Activated T-helper 9 cell treated with anti-CD3 and anti-CD28 coated beads, Interleukin-2, amount 50 U/mL, for 16 hours (primary cell): ENCODE measurements around the gene FLYWCH1.

Experiments
- DNase-seq: peaks from one replicate; pipeline ENCODE4 v3.0.0-alpha.2; 2020; ENCODE audit warnings: low read depth

The FLYWCH1 gene

DNA sequence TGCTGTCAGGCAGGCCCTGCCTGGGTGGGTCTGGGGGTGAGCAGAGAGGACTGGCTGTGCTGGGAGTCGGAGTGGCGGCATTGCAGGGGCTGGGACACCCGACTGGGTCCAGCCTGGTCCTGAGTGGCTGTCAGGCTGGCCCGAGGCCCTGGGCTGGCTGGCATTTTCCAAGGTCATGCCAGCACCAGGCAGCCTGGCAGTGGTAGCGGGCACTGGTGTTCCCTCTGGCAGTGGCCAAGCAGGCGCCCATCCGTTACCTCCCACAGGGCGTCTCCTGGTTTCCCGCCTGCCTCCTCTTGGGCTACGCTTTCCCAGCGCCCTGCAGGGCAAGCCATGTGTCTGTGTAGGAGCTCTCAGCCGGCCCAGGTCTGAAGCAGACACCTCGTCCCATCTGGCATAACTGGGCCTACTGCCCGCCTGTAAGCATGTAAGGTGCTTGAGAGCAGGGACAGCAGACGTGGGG lies 74.2 kb downstream of the FLYWCH1 start:
- DNase-seq, result no peak

DNA sequence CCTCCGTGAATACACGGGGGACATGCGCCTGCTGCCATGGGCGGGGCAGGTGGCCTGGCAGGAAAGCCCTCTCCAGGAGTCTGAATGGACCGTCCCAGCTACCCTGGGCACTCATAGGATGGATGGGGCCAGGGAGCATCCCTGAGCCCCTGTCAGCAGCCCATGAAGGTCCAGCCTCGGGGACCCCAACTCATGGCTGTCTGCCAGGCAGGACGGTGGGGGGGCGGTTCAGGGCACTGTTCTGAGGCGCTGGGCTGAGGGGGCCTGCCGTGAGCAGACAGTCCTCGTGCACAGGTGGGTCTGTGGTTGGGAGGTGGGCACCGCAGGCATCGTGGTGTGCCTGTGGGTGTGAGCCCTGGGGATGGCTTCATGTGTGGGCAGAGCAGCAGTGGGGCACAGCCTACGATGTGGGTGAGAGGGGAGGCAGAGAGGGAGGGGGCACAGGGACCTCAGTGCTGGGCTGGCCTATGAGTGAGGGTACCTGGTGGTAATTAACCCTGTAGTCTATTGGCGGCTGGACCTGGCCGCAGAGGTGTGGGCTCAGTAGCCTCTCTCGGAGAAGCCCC lies 75.0 kb downstream of the FLYWCH1 start:
- no peak for DNase-seq

DNA sequence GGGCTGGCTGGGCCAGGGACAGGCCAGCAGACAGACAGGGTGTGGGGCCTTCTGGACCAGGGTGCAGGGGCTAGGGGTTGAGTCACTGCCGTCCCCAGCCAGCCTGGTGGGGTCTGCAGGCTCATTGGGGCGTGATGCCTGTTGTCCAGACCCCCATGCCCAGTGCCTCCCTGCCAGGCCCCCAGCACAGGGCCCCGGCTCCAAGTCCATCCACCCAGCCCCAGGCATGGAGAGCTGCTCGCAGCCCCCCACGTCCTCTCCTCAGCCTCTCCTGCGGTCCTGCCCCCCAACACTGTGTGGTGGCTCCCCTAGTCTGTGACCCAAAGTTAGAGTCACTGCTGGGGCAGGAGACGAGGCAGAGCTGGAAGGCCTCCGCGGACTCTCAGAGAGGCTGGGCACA lies 75.6 kb downstream of the FLYWCH1 start:
- DNase-seq, result no peak

DNA sequence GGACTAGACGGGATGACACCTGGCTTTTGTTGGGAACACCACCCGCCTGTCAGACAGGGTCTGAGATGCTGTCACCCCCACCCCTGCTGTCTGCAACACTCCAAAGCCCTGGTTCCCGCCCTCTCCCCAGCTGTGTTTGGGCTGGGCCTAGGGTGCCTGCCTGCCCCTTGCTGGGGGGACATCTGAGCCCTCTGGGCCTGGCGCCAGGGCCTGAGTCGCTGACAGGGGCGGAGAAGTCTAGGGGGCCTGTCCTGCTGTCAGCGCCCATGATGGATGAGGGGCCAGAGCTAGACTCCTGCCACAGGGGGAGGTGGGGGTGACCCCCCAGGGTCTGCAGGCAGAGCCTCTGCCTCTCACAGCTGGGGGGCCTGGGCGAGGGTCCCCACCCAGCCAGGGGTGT lies 76.1 kb downstream of the FLYWCH1 start:
- no peak for DNase-seq

DNA sequence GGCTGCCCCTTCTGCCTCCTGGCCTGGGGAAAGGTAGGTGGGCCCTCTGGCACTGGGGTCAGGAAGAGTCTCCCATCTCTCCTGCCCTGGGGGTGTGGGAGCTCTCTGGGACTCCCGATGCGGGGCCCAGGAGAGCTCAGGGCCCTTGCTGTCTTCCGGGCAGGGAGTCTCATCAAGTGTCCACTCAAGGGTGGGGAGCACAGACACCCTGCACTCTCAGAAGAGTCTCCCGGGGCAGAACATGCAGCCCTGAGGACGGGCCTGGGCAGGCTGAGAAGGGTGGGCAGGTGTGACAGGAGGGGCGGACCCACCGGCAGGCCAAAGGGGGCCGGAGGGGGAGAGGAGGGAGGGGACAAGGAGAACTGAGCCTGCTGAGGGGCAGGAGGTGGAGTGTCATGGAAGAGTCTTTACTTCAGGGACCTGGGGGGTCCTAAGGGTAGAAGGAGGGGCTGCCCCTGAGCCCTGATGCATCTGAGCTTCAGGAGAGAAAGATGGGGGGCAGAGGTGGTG lies 76.9 kb downstream of the FLYWCH1 start:
- DNase-seq, result no peak

DNA sequence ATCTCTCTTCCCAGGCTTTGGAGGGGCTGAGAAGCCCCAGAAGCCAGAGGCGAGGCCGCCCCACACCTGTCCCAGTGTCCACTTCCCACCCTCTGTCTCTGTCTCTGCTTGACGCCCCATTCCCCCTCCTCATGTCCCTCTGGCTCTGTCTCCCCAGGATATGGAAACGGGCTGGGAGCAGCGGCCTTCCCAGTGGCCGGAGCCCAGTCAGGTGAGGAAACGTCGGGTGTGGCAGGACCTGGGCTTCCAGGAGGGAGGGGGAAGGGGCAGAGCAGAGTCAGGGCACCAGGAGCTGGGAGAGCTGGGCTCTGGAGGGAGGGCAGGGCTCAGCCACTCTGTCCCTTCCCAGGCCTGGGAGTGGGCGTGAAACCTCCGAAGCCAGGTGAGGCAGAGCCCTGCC lies 79.2 kb downstream of the FLYWCH1 start:
- DNase-seq, result no peak

DNA sequence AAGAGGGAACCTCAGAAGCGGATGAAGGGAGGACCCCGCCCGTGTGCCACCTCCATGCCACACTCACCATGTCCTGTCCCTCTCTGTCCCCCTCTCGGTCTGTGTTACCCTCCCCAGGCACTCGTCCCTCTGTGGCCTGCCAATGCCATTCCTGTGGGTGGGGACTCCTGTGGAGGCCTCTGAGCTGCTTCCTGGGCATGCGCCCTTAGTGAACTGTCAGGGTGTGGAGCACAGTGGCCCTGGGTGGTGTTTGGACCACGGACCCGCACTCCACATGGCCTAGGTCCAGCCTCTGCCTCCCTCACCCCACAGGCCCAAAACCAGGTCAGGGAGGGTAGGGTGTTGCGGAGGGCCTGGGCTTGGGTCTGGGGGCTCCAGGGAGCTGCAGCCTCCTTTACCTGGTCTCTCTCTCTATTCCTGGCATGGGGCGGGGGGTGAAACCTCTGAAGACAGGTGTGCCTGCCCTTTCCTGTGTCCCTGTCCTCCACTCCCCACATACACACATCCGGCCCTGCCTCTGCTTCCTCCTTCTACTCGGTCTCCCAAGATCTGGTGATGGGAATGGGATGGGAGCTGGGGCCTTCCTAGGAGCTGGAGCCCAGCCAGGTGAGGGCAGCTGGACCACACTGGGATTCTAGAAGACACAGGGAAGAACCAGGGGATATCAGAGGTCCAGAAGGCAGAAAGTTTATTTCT lies 80.0 kb downstream of the FLYWCH1 start:
- no peak for DNase-seq

DNA sequence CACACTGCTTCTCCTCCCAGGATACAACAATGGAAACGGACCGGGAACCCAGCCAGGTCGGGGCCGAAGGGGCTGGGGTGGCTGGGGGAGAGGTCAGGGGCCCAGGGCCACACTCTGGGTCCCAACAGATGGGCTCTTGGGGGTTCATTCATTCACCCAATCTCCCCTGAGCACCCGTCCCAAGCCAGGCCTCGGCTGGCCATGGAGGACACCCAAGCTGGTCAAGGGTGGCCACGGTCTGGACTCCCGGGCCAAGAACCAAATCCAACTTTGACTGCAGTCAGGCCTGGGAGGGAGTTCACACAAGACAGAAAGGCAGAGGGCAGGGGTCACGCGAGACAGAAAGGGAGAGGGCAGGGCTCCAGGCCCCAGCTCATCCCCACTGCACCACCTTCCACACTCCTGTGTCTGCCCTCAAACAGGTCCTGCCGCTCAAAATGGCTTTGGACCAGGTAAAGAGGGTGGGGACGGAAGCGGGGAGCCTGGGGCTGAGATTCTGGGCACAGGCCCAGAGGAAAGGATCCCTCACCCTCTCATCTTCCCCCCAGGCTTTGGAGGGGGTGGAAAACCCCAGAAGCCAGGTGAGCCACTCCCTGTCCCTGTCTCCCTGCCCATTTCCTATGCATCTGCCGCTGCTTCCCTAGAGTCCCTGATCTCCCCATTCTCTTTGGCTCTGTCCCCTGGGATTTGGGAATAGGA lies 80.8 kb downstream of the FLYWCH1 start:
- no peak for DNase-seq

DNA sequence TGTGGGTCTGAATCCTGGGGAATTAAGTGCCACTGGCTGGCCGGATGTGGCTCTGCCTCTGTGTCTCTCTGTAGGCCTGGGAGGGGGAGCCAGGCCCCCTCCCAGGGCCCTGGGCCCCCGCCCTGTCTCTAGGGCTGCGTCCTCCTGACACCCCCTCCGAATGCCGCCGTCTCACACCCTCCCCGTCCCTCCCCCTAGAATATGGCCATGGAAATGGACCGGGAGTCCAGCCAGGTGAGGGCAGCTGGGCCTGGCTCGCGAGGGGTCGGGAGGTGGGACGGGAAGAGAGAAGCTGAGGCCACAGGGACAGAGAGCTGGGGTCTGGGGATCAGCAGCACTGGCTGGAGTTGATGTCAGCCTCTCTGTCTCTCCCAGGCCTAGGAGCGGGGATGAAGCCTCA lies 84.6 kb downstream of the FLYWCH1 start:
- DNase-seq, result no peak

DNA sequence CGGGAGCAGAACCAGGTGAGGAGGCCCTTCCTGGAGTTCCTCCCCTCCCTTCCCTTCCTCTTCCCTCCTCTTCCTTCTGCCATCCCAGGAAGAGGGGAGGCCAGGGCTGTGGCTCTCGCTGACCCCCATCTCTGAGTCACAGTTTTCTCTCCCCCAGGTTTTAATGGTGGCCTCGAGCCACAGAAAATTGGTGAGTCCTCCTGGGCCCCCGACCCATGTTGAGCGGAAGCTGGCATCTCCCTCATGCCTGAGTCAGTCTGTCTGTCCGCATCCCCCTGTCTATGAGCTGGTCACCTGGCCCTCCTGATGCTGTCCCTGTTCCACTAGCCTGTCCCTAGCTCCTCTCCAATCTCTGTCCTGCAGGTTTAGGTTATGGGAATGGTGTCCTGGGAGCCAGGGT lies 88.2 kb downstream of the FLYWCH1 start:
- DNase-seq, result no peak

DNA sequence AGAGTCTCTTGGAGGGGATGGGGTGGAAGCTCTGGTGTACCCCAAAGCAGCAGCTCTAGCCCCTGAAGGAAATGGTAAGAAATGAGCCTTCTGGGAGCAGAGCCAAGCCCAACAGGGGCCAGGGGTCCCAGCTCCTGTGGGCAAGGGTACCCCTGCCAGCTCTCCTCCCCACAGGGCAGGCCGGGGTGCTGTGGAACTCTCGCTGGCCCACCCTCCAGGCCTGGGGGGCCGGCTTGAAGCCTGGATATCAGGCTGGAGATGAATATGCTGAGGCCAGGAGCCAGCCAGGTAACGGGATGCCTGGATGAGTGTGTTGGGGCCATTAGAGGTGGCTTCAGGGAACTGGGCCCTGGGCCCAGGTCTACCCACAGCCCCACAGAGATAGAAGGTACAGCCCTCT lies 88.8 kb downstream of the FLYWCH1 start:
- DNase-seq, result no peak
